Measurements from ENCODE around the gene KIF26B. TPM values are rescaled to one million over a fixed set of nuclear protein-coding genes. Genes with fewer than 3 reads are reported as not detected.

KIF26B gene
- polyA plus RNA-seq, 1 of the 3 experiments (the other 2 are of a cell fraction): 2.6 TPM

DNA sequence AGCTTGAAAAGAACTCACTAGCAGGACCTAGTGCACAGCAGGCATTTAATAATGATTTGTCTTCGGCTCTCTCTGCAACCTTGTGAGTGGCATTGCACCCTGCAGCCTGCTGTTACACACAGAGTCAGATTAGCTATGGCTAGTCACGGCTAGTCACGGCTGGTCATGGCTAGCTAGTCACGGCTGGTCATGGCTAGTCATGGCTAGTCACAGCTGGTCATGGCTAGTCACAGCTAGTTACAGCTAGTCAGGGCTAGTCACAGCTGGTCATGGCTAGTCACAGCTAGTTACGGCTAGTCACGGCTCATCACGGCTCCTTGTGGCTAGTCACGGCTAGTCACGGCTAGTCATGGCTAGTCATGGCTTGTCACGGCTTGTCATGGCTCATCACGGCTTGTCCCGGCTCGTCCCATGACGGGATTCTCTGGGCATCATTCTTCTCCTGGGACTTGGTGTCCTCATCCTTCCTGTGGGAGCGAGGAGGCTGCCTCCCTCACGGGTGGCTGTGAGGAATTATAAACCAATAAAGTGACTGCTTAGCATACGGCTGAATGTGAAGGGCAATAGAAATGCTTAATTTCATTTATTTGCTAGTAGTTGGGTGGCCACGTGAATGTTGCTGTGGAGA is 12.5 kb upstream of the KIF26B start:
- Histone ChIP-seq H3K9me3 (no peaks in the 10 kb centered on the region), H3K9ac (no peak overlapping the region), H3K27me3 (ENCODE audit: insufficient read depth) (no peaks in the 10 kb centered on the region; the same call in 1 of the 2 replicates), H2AFZ (ENCODE audit: low read depth) (no peak overlapping the region), H4K20me1 (ENCODE audit: insufficient read depth) (no peaks in the 10 kb centered on the region), H3K79me2 (ENCODE audit: insufficient read depth) (no peaks in the 10 kb centered on the region), H3K4me1 (ENCODE audit: control insufficient read depth in 1 of 2, insufficient read depth in 2 of 2, low read depth in 1 of 2, low read length in 1 of 2) (no peaks in the 10 kb centered on the region), H3K9me2 (no peaks in the 10 kb centered on the region), H3K27ac (ENCODE audit: low read depth in 2 of 2, low read length in 1 of 2) (no peak overlapping the region), H3K4me3 (ENCODE audit: low read depth in 2 of 2, low read length in 1 of 2) (no peak overlapping the region), H3K4me2 (no peak overlapping the region), H3K36me3 (replicated peaks in 1 of 2; ENCODE audit: control insufficient read depth in 1 of 2, insufficient read depth in 2 of 2, low read length in 1 of 2) (no peaks in the 10 kb centered on the region), H3F3A (replicated peaks; ENCODE audit: insufficient read depth) (no peaks in the 10 kb centered on the region)
- WGBS (ENCODE audit: low lambda C conversion rate): 75% methylated on average over 14 of the region's 18 CpGs
- TF ChIP-seq MAX (IDR thresholded peaks at IDR 0.05; ENCODE audit: low read depth) (no peak), RCOR1 (IDR thresholded peaks at IDR 0.05; ENCODE audit: low read length) (no peak), NFIC (IDR thresholded peaks at IDR 0.05; ENCODE audit: borderline replicate concordance) (no peak), MEF2A (IDR thresholded peaks at IDR 0.05; ENCODE audit: borderline replicate concordance, low read depth) (no peak)
- ChIA-PET POLR2A (interaction anchor here (0.7 kb wide), 1 partner anchor 1315 kb away, joined by 3 read pairs; no protein-coding TSS in a partner anchor), CTCF (interaction anchor here (1.0 to 5.9 kb wide), 2 partner anchors 10 to 1138 kb away, joined by 3 to 35 read pairs; no protein-coding TSS in a partner anchor)
- DNase-seq: no peak

- Histone ChIP-seq H3K27me3 (ENCODE audit: insufficient read depth) (no peaks in the 10 kb centered on the region; the same call in 1 of the 2 replicates), H3K4me2 (no peak overlapping the region), H3K9ac (no peak overlapping the region), H3K27ac (ENCODE audit: low read depth in 2 of 2, low read length in 1 of 2) (no peak overlapping the region), H3K4me3 (ENCODE audit: low read depth in 2 of 2, low read length in 1 of 2) (no peak overlapping the region), H3K4me1 (ENCODE audit: control insufficient read depth in 1 of 2, insufficient read depth in 2 of 2, low read depth in 1 of 2, low read length in 1 of 2) (no peaks in the 10 kb centered on the region), H2AFZ (ENCODE audit: low read depth) (no peak overlapping the region), H4K20me1 (ENCODE audit: insufficient read depth) (no peaks in the 10 kb centered on the region), H3K9me3 (no peaks in the 10 kb centered on the region), H3K36me3 (replicated peaks in 1 of 2; ENCODE audit: control insufficient read depth in 1 of 2, insufficient read depth in 2 of 2, low read length in 1 of 2) (no peaks in the 10 kb centered on the region), H3K79me2 (ENCODE audit: insufficient read depth) (no peaks in the 10 kb centered on the region), H3F3A (replicated peaks; ENCODE audit: insufficient read depth) (no peaks in the 10 kb centered on the region), H3K9me2 (no peaks in the 10 kb centered on the region)
- POLR2A ChIA-PET: interaction anchor here (0.7 kb wide), 1 partner anchor 1314 kb away, joined by 3 read pairs; no protein-coding TSS in a partner anchor
- CTCF ChIA-PET: interaction anchor here (5.9 kb wide), 1 partner anchor 9 kb away, joined by 35 read pairs; no protein-coding TSS in a partner anchor
- no peak for DNase-seq
- 78% methylated on average over 14 of the region's 14 CpGs for WGBS (ENCODE audit: low lambda C conversion rate)
- TF ChIP-seq RXRA (IDR thresholded peaks at IDR 0.05; ENCODE audit: borderline replicate concordance, low read depth) (no peak), PBX3 (IDR thresholded peaks at IDR 0.05) (no peak), FOSL2 (IDR thresholded peaks at IDR 0.05; ENCODE audit: borderline replicate concordance, low read depth) (no peak), NRF1 (IDR thresholded peaks at IDR 0.05; ENCODE audit: low read depth, low read length) (no peak), TAF1 (IDR thresholded peaks at IDR 0.05; ENCODE audit: borderline replicate concordance, low read depth, low read length) (no peak), GATA2 (CRISPR knock-in tag; IDR thresholded peaks at IDR 0.05) (no peak), CTCF (IDR thresholded peaks at IDR 0.05) (no peak)
- TF ChIP-seq, protein P1, sequence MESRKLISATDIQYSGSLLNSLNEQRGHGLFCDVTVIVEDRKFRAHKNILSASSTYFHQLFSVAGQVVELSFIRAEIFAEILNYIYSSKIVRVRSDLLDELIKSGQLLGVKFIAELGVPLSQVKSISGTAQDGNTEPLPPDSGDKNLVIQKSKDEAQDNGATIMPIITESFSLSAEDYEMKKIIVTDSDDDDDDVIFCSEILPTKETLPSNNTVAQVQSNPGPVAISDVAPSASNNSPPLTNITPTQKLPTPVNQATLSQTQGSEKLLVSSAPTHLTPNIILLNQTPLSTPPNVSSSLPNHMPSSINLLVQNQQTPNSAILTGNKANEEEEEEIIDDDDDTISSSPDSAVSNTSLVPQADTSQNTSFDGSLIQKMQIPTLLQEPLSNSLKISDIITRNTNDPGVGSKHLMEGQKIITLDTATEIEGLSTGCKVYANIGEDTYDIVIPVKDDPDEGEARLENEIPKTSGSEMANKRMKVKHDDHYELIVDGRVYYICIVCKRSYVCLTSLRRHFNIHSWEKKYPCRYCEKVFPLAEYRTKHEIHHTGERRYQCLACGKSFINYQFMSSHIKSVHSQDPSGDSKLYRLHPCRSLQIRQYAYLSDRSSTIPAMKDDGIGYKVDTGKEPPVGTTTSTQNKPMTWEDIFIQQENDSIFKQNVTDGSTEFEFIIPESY (IDR thresholded peaks at IDR 0.05; ENCODE audit: borderline replicate concordance, low read depth): no peak
- TF ChIP-seq, protein P2, sequence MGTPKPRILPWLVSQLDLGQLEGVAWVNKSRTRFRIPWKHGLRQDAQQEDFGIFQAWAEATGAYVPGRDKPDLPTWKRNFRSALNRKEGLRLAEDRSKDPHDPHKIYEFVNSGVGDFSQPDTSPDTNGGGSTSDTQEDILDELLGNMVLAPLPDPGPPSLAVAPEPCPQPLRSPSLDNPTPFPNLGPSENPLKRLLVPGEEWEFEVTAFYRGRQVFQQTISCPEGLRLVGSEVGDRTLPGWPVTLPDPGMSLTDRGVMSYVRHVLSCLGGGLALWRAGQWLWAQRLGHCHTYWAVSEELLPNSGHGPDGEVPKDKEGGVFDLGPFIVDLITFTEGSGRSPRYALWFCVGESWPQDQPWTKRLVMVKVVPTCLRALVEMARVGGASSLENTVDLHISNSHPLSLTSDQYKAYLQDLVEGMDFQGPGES (IDR thresholded peaks at IDR 0.05; ENCODE audit: low read depth, low read length): no peak
- TF ChIP-seq, protein P3, sequence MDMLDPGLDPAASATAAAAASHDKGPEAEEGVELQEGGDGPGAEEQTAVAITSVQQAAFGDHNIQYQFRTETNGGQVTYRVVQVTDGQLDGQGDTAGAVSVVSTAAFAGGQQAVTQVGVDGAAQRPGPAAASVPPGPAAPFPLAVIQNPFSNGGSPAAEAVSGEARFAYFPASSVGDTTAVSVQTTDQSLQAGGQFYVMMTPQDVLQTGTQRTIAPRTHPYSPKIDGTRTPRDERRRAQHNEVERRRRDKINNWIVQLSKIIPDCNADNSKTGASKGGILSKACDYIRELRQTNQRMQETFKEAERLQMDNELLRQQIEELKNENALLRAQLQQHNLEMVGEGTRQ (IDR thresholded peaks at IDR 0.05; ENCODE audit: borderline replicate concordance, low read depth, low read length): no peak
Observed at GRCh38 chr1:245142976-245143375, 11.8 kb upstream of the KIF26B start.

All from SK-N-SH (cell line).